IPS DF 6.9 (cell line): ENCODE measurements around the gene CD164.
"Not testable (repeated sequence)": the region's sequence is repeated elsewhere in the genome, so short reads cannot be mapped to it uniquely, and the experiment has no call there.

Source experiments
- DNase-seq: peaks from one replicate; pipeline ENCODE4 v3.0.0-alpha.2; 2013; ENCODE audit warnings: low read depth, low spot score
- H3K27ac ChIP-seq: one replicate; pipeline ENCODE4 v1.5.1; 2013; ENCODE audit warnings: low read length, control low read depth
- H3K27me3 ChIP-seq: 2 replicates; pipeline ENCODE4 v1.6.1; 2013; ENCODE audit warnings: mild to moderate bottlenecking, low read length; ENCODE audit not compliant: control insufficient read depth, insufficient read depth
- H3K36me3 ChIP-seq: 2 replicates; pipeline ENCODE4 v1.6.1; 2013; ENCODE audit warnings: low read length; ENCODE audit not compliant: control insufficient read depth, insufficient read depth
- H3K4me1 ChIP-seq: 2 replicates; pipeline ENCODE4 v1.6.1; 2013; ENCODE audit warnings: low read length; ENCODE audit not compliant: control insufficient read depth, insufficient read depth
- H3K4me3 ChIP-seq: 2 replicates; pipeline ENCODE4 v1.5.1; 2013; ENCODE audit warnings: mild to moderate bottlenecking, low read length
- H3K9me3 ChIP-seq: 2 replicates; pipeline ENCODE4 v1.6.1; 2013; ENCODE audit warnings: low read length, inconsistent platforms; ENCODE audit not compliant: control insufficient read depth, insufficient read depth
- WGBS: extraction: QIAGEN DNeasy Blood & Tissue Kit; methylation state at CpG from one replicate; pipeline ENCODE4 v1.1.7; 2013; ENCODE audit warnings: mixed read lengths, missing lambda C conversion rate; ENCODE audit not compliant: insufficient read length, insufficient coverage; 5-methylcytosine and 5-hydroxymethylcytosine counted together

Gene CD164

DNA sequence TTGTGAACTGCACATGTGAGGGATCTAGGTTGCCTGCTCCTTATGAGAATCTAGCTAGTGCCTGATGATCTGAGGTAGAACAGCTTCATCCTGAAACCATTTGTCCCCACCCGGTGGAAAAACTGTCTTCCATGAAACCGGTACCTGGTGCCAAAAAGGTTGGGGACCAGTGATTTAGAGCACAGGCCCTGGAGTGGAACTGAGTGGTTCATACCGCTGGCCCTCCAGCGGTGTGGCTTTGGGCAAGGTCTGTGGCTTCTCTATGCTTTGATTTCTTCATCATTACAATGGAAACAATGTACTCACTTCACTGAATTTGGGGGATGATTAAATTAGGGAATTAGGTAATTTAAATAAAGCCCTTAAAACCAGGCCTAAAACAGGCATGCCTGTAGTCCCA, 36.3 kb downstream of the CD164 start:
- WGBS, result no CpG with 5 or more reads among the region's 4 CpGs
- DNase-seq, result no peak
- no peak overlapping the region for H3K4me3 ChIP-seq

DNA sequence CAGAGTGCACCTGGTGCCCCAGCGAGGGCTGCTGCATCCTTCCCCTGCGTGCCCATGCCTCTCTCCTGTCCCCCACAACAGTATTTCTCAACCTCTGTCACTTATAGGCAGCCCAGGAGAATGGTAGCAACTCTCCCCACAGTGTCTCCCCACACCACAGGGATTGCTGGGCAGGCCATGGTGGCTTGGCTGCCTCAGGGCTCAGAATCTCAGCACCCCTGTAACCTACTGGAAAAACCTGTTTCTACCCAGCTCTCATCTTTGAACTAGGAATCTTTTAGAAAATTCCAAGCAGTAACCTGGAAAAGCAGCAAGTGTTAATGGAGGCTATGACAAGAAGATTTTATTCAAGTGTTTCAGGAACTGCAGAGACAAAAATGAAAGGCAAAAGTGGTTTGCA, 38.0 kb downstream of the CD164 start:
- H3K27ac ChIP-seq, result no peak overlapping the region
- H3K4me1 ChIP-seq, result peaks cover 2% of the 10 kb centered on the region; the same call in 1 of the 2 replicates
- H3K27me3 ChIP-seq, result no peaks in the 10 kb centered on the region
- H3K9me3 ChIP-seq, result no peaks in the 10 kb centered on the region
- WGBS, result no CpG with 5 or more reads among the region's 2 CpGs
- no peak for DNase-seq
- H3K36me3 ChIP-seq, result no peaks in the 10 kb centered on the region
- H3K4me3 ChIP-seq, result no peak overlapping the region

More for the DNA sequence above, 36.3 kb downstream of the CD164 start:
- H3K27ac ChIP-seq, result no peak overlapping the region
- H3K36me3 ChIP-seq, result no peaks in the 10 kb centered on the region
- H3K4me1 ChIP-seq, result peaks cover 2% of the 10 kb centered on the region; the same call in 1 of the 2 replicates
- no peaks in the 10 kb centered on the region for H3K9me3 ChIP-seq
- H3K27me3 ChIP-seq, result no peaks in the 10 kb centered on the region

DNA sequence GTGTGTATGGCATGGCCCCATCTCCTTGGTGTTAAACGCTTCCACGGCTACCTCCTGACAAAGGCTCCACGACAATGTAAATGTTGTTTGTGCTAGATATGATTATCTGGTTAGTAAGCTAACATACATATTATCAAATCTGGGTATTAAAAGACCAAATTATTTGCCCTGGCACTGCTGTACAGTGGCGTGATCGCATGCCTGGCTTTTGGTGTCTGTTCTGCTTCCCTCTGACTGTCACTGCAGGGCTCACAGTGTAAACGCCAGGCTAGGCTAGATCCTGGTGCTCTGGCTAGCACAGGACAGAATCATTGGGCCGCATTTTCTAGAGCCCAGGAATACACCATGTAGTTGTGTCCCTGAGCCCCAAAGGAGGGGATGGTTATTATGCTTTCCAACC, 38.7 kb downstream of the CD164 start:
- no CpG with 5 or more reads among the region's 7 CpGs for WGBS
- H3K36me3 ChIP-seq, result no peaks in the 10 kb centered on the region
- no peak overlapping the region for H3K27ac ChIP-seq
- no peak for DNase-seq
- no peaks in the 10 kb centered on the region for H3K27me3 ChIP-seq
- H3K9me3 ChIP-seq, result no peaks in the 10 kb centered on the region
- peaks cover 2% of the 10 kb centered on the region; the same call in 1 of the 2 replicates for H3K4me1 ChIP-seq
- no peak overlapping the region for H3K4me3 ChIP-seq

DNA sequence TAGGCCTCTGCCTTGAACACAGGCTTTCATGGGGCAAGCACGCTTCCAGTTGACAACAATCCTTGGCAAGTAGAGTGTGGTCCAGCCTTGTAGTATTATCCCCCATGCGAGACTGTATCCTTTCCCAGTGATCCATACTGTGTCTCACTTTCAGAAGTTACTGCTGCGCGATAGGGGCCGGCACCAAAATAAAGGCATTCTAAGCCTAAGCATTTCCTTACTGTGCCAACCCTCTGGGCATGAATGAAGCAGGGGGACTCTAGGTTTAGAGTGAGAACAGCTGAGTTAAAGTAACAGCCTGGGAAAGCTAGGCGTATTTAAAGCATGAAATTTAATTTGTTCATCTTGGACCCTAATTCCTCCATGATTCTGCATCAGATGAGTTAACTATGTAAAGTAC, 39.4 kb downstream of the CD164 start:
- Histone ChIP-seq H3K4me1 (peaks cover 2% of the 10 kb centered on the region; the same call in 1 of the 2 replicates), H3K9me3 (no peaks in the 10 kb centered on the region), H3K36me3 (no peaks in the 10 kb centered on the region), H3K27ac (no peak overlapping the region), H3K4me3 (no peak overlapping the region), H3K27me3 (no peaks in the 10 kb centered on the region)
- no CpG with 5 or more reads among the region's 6 CpGs for WGBS
- no peak for DNase-seq

DNA sequence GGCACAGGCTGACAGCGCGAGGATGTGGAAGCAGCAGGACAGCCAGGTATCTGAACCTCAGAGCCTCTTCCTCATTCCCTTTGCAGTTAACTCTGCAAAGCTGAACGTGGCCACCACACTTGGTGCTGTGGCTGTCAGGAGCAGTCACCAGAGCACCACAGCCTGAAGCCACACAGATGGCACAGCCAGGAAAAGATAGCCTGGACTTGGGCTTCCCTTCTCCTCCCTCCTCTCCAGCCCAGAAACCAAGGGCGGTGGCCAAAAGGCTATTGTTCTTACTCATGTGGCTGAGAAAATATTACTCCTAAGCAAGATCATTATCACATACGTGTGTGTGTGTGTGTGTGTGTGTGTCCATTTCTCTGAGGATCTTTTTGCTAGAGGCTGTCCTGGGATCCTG, 39.8 kb downstream of the CD164 start:
- Histone ChIP-seq H3K9me3 (no peaks in the 10 kb centered on the region), H3K27me3 (no peaks in the 10 kb centered on the region), H3K4me1 (peaks cover 2% of the 10 kb centered on the region; the same call in 1 of the 2 replicates), H3K4me3 (no peak overlapping the region), H3K36me3 (no peaks in the 10 kb centered on the region), H3K27ac (no peak overlapping the region)
- DNase-seq, result no peak
- no CpG with 5 or more reads among the region's 5 CpGs for WGBS

DNA sequence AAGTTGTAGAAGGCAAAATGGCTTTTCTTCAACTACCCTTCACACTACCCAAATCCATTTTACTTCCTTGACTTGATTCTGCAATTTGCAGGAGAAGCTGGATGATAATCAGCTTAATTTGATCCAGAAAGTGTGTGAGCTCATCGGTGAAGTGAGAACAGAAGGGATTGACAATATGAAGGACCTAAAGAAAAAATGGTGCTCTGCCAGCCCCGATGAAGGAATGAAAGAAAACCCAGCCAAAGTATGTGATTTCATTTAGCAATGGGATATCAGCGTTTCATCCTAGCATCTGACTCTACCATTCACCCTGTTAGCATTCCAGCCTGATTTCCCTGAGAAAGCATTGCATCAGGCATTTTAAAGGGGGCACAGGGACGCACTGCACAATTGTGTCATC, 41.5 kb downstream of the CD164 start:
- Histone ChIP-seq H3K36me3 (no peaks in the 10 kb centered on the region), H3K9me3 (no peaks in the 10 kb centered on the region), H3K4me1 (peaks cover 2% of the 10 kb centered on the region; the same call in 1 of the 2 replicates), H3K27ac (no peak overlapping the region), H3K27me3 (no peaks in the 10 kb centered on the region), H3K4me3 (no peak overlapping the region)
- no CpG with 5 or more reads among the region's 4 CpGs for WGBS
- no peak for DNase-seq

DNA sequence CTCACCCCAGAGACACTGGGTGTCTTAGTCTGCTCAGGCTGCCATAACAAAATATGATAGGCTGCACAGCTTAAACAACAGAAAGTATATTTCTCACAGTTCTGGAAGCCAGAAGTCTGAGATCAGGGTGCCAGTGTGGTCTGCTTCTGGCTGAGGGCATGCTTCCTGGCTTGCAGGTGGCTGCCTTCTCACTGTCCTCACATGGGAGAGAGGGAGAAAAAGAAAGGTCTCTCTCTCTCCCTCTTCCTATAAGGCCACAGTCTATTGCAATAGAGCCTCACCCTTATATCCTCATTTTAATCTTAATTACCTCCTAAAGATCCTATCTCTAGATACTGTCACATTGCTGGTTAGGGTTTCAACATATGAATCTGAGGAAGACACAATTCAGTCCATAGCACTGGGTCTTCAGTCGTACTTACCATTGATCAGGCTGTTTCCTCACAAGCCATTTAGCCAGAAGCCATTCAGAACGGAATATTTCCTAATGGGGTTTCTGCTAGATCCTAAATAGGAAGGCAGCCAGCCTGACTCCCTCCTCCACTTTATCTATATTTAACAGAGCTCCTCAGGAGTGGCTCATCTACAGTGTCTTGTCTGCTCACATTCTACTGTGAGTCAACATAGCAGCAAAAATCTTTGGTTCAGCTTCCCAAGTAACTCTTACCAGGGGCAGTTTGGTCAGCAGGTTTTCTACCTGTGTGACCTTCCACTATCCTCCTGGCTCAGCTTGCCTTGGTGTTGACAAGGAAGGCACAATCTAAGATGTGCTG, 42.2 kb downstream of the CD164 start:
- WGBS, result no CpG with 5 or more reads among the region's 2 CpGs
- DNase-seq, result no peak
- peaks cover 2% of the 10 kb centered on the region; the same call in 1 of the 2 replicates for H3K4me1 ChIP-seq
- H3K27me3 ChIP-seq, result no peaks in the 10 kb centered on the region
- no peak overlapping the region for H3K4me3 ChIP-seq
- H3K27ac ChIP-seq, result no peak overlapping the region
- H3K9me3 ChIP-seq, result no peaks in the 10 kb centered on the region
- no peaks in the 10 kb centered on the region for H3K36me3 ChIP-seq

DNA sequence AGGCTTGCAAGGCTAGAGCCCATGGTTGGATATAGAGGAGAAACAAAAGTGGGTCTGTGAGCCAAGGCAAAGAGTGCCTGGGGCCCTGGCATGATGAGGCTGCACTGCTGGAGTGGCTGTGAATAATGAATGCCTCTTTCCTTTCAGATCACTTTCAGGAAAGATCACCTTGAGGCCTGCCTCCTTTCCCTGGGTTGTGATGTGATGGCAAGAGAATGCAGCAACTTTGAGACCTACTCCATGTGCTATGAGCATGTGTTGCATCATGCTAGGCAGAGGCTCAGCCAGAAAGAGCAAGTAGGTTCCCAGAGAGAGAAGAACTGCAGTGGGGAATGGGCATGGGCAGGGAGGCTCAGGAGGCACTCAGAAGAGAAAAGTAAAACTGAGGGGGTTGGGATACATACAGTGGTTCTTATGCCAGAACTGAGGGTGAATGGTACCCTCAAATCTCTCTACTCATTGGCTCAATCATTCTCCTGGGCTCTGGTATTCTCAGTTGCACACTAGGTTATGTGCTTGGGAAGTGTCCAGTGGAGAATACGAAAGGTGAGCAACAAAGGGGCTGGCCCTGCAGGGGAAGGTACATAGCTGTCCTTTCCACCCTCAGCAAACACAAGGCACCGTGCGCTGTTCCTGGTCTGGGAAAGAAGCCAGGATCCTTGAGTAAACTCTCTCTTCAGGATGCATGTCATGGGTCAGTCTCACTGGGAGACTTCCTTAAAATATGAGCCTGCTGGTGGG, 45.9 kb downstream of the CD164 start:
- no peaks in the 10 kb centered on the region for H3K4me1 ChIP-seq
- no peak overlapping the region for H3K27ac ChIP-seq
- H3K4me3 ChIP-seq, result no peak overlapping the region
- no peaks in the 10 kb centered on the region for H3K9me3 ChIP-seq
- H3K27me3 ChIP-seq, result no peaks in the 10 kb centered on the region
- no peak for DNase-seq
- WGBS, result no CpG with 5 or more reads among the region's 3 CpGs
- H3K36me3 ChIP-seq, result no peaks in the 10 kb centered on the region

DNA sequence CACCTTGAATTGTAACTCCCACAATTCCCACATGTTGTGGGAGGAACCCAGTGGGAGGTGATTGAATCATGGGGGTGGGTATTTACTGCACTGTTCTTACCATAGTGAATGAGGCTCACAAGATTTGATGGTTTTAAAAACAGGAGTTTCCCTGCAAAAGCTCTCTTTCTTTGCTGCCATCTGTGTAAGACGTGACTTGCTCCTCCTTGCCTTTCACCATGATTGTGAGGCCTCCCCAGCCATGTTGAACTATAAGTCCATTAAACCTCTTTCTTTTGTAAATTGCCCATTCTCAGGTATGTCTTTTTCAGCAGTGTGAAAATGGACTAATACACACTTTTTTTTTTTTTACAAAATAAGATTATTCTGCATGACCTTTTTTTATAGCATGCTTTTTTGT, 48.4 kb downstream of the CD164 start:
- not testable (repeated sequence) for H3K27ac ChIP-seq, H3K27me3 ChIP-seq, H3K4me3 ChIP-seq, H3K36me3 ChIP-seq, DNase-seq, H3K4me1 ChIP-seq, H3K9me3 ChIP-seq
- WGBS, result no CpG with 5 or more reads among the region's 1 CpG

DNA sequence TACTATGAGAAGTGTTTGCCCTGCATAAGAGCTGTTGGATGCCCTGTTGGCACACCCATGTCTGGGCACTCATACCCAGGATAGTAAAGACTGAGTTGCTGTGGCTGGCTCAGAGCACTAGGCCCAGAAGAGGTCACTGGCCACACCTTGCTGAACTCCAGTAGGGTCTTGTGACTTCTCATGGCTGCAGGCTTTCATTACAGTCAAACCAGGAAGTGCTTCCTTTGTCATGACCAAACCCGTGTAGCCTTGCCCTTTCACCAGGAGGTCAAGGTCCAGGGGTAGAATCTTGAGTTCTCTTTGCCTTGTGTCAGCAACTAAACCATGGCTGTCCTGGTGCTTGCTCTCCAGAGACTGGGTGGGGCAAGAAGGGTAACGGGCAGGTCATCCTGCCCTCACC, 49.5 kb downstream of the CD164 start:
- no peak overlapping the region for H3K27ac ChIP-seq
- no peaks in the 10 kb centered on the region for H3K36me3 ChIP-seq
- H3K9me3 ChIP-seq, result no peaks in the 10 kb centered on the region
- H3K27me3 ChIP-seq, result no peaks in the 10 kb centered on the region
- WGBS, result no CpG with 5 or more reads among the region's 2 CpGs
- no peak for DNase-seq
- no peak overlapping the region for H3K4me3 ChIP-seq
- H3K4me1 ChIP-seq, result no peaks in the 10 kb centered on the region
